Neural progenitor cell (in vitro differentiated cells): ENCODE measurements around the gene SPINT4. TPM values are rescaled to one million over a fixed set of nuclear protein-coding genes. Genes with fewer than 3 reads are reported as not detected.
"Not testable (repeated sequence)": the region's sequence is repeated elsewhere in the genome, so short reads cannot be mapped to it uniquely, and the experiment has no call there.

ENCODE experiments used
- DNase-seq: peaks from one replicate; pipeline ENCODE4 v3.0.0-alpha.2; 2016; ENCODE audit warnings: low spot score
- H2AFZ ChIP-seq: fragments of 200-600 bp; sonication (generic); replicated peaks from 2 replicates; pipeline ENCODE4 v1.6.1; 2016; ENCODE audit warnings: antibody characterized with exemption
- H3F3A ChIP-seq: fragments of 200-600 bp; sonication (generic); 2 replicates; pipeline ENCODE4 v1.6.1; 2016; ENCODE audit warnings: antibody characterized with exemption, low read depth
- H3K27ac ChIP-seq: fragments of 200-600 bp; sonication (generic); 2 replicates; pipeline ENCODE4 v1.5.1; 2016; ENCODE audit warnings: mild to moderate bottlenecking
- H3K27me3 ChIP-seq: fragments of 200-600 bp; sonication (generic); 2 replicates; pipeline ENCODE4 v1.6.1; 2016; ENCODE audit warnings: mild to moderate bottlenecking, moderate library complexity
- H3K36me3 ChIP-seq: fragments of 200-600 bp; sonication (generic); 2 replicates; pipeline ENCODE4 v1.5.1; 2016
- H3K4me1 ChIP-seq: fragments of 200-600 bp; sonication (generic); 2 replicates; pipeline ENCODE4 v1.6.1; 2016; ENCODE audit warnings: mixed run types
- H3K4me2 ChIP-seq: fragments of 200-600 bp; sonication (generic); 2 replicates; pipeline ENCODE4 v1.6.1; 2016
- H3K4me3 ChIP-seq: fragments of 200-600 bp; sonication (generic); 2 replicates; pipeline ENCODE4 v1.5.1; 2016
- H3K79me2 ChIP-seq: fragments of 200-600 bp; sonication (generic); 2 replicates; pipeline ENCODE4 v1.6.1; 2016; ENCODE audit warnings: low read depth
- H3K9ac ChIP-seq: fragments of 200-600 bp; sonication (generic); 2 replicates; pipeline ENCODE4 v1.6.1; 2016
- H3K9me3 ChIP-seq: fragments of 200-600 bp; sonication (generic); 2 replicates; pipeline ENCODE4 v1.5.1; 2016; ENCODE audit warnings: low read depth
- H4K20me1 ChIP-seq: fragments of 200-600 bp; sonication (generic); 2 replicates; pipeline ENCODE4 v1.6.1; 2016; ENCODE audit warnings: low read depth
- H3K27ac Mint-ChIP-seq: 3 replicates; pipeline ENCODE4 v1.8.0; 2021; ENCODE audit warnings: mixed read lengths
- H3K27me3 Mint-ChIP-seq: 2 replicates; pipeline ENCODE4 v1.8.0; 2022; ENCODE audit warnings: low read depth, mild to moderate bottlenecking, inconsistent platforms, moderate library complexity, mixed read lengths; ENCODE audit not compliant: insufficient read depth
- H3K36me3 Mint-ChIP-seq: 3 replicates; pipeline ENCODE4 v1.8.0; 2021; ENCODE audit warnings: mixed read lengths
- H3K4me1 Mint-ChIP-seq: 3 replicates; pipeline ENCODE4 v1.8.0; 2021; ENCODE audit warnings: mixed read lengths
- H3K4me3 Mint-ChIP-seq: 3 replicates; pipeline ENCODE4 v1.8.0; 2021; ENCODE audit warnings: mild to moderate bottlenecking, moderate library complexity, mixed read lengths
- H3K9me3 Mint-ChIP-seq: 3 replicates; pipeline ENCODE4 v1.8.0; 2020; ENCODE audit warnings: mixed read lengths
- CTCF ChIP-seq: fragments of 200-600 bp; sonication (generic); IDR thresholded peaks from 2 replicates; pipeline ENCODE4 v1.5.1; 2017; ENCODE audit warnings: antibody characterized with exemption, mild to moderate bottlenecking
- EZH2 ChIP-seq: fragments of 200-600 bp; sonication (generic); IDR thresholded peaks from 2 replicates; pipeline ENCODE4 v1.6.1; 2017; ENCODE audit warnings: antibody characterized with exemption, mild to moderate bottlenecking, moderate library complexity
- EZH2phosphoT487 ChIP-seq: fragments of 200-600 bp; sonication (generic); IDR thresholded peaks from 2 replicates; pipeline ENCODE4 v1.6.1; 2017; ENCODE audit warnings: antibody characterized with exemption
- total RNA-seq: library from RNA; depleted of rRNA; stranded (reverse); fragments of >200 nt; gene quantifications from 2 replicates; pipeline ENCODE4 v1.2.3, GENCODE V29; 2015; ENCODE audit warnings: low replicate concordance

Gene SPINT4
- total RNA-seq, 1 donor from 2014 or later = not detected

DNA sequence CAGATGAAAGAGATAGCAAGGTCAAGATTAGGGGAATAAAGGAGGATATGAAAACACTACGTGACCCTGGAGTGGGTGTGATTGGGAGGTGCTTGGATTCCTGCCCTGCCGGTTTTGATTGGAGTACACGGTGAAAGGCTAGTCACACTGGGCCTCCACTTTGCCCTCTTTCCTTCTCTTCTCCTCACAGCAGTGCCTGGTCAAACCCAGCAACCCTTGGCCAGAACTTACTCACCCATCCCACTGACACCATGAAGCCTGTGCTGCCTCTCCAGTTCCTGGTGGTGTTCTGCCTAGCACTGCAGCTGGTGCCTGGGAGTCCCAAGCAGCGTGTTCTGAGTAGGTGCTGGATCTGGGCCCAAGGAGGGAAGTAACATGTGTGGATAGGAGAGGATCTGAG lies 20.3 kb upstream of the SPINT4 start, which contains the start of gene WFDC13:
Gene WFDC13, plus strand, starts transcription at position 166 of the 400 bp plus-strand sequence. Its CDS starts 86 bp downstream, at position 252.
- H2AFZ ChIP-seq = no peak within 1 kb of the TSS
- H3K4me2 ChIP-seq = no peak within 1 kb of the TSS
- no peak within 1 kb of the TSS for H3K4me3 ChIP-seq
- H3K4me1 ChIP-seq = peaks cover 8% of the 10 kb centered on the region
- no peaks in the 10 kb centered on the region for H3K79me2 ChIP-seq
- H4K20me1 ChIP-seq = no peaks in the 10 kb centered on the region
- H3K36me3 Mint-ChIP-seq = no peaks in the 10 kb centered on the region
- no peak within 1 kb of the TSS for H3K27ac ChIP-seq
- DNase-seq = no peak
- H3K27ac Mint-ChIP-seq = no peak within 1 kb of the TSS
- H3K9me3 Mint-ChIP-seq = peaks cover 3% of the 10 kb centered on the region
- H3K27me3 ChIP-seq = no peaks in the 10 kb centered on the region
- no peak within 1 kb of the TSS for H3K9ac ChIP-seq
- no peak within 1 kb of the TSS for H3K4me3 Mint-ChIP-seq
- H3K27me3 Mint-ChIP-seq = peaks cover 3% of the 10 kb centered on the region
- TF ChIP-seq CTCF = no peak
- no peak for TF ChIP-seq EZH2
- no peak for TF ChIP-seq EZH2phosphoT487
- H3K4me1 Mint-ChIP-seq = peaks cover 9% of the 10 kb centered on the region
- H3K36me3 ChIP-seq = no peaks in the 10 kb centered on the region
- no peaks in the 10 kb centered on the region for H3F3A ChIP-seq
- no peaks in the 10 kb centered on the region for H3K9me3 ChIP-seq

- Histone ChIP-seq H3K27ac (no peak within 1 kb of the TSS), H3K27me3 (no peaks in the 10 kb centered on the region), H3K4me3 (no peak within 1 kb of the TSS), H3F3A (no peaks in the 10 kb centered on the region), H3K4me2 (peak within 1 kb of the TSS; percentile 11), H3K9ac (no peak within 1 kb of the TSS), H3K79me2 (no peaks in the 10 kb centered on the region), H4K20me1 (no peaks in the 10 kb centered on the region), H3K36me3 (no peaks in the 10 kb centered on the region), H2AFZ (no peak within 1 kb of the TSS), H3K9me3 (no peaks in the 10 kb centered on the region), H3K4me1 (peaks cover 8% of the 10 kb centered on the region)
- TF ChIP-seq EZH2phosphoT487 = no peak
- no peak for TF ChIP-seq CTCF
- no peak for TF ChIP-seq EZH2
- H3K27me3 Mint-ChIP-seq = peaks cover 3% of the 10 kb centered on the region
- peaks cover 9% of the 10 kb centered on the region for H3K4me1 Mint-ChIP-seq
- H3K4me3 Mint-ChIP-seq = peak within 1 kb of the TSS; percentile 59
- H3K36me3 Mint-ChIP-seq = no peaks in the 10 kb centered on the region
- H3K9me3 Mint-ChIP-seq = peaks cover 3% of the 10 kb centered on the region
- H3K27ac Mint-ChIP-seq = no peak within 1 kb of the TSS
- DNase-seq = no peak
Measured at GRCh38 chr20:45704969-45705637, 17.0 kb upstream of the SPINT4 start, which contains the start of gene WFDC10B. Gene WFDC10B (minus strand): TSS chr20:45705019. CDS start chr20:45685992, 19,027 bp downstream.

DNA sequence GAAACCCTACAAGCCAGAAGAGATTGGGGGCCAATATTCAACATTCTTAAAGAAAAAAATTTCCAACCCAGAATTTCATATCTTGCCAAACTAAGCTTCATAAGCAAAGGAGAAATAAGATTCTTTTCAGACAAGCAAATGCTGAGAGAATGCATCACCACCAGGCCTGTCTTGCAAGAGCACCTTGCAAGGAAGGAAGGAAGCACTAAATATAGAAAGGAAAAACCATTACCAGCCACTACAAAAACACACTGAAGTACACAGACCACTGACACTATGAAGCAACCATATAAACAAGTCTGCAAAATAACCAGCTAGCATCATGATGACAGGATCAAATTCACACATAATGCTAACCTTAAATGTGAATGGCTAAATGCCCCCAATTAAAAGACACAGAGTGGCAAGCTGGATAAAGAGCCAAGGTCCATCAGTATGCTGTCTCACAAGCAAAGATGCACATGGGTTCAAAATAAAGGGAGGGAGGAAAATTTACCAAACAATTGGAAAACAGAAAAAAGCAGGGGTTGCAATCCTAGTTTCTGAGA lies 5.9 kb upstream of the SPINT4 start:
- H3K27ac ChIP-seq, H3K27me3 ChIP-seq, H3K4me2 ChIP-seq, H4K20me1 ChIP-seq, H2AFZ ChIP-seq, H3K36me3 ChIP-seq, H3K79me2 ChIP-seq, H3K27ac Mint-ChIP-seq, H3K4me1 ChIP-seq, H3K4me3 ChIP-seq, H3K9me3 Mint-ChIP-seq, H3K36me3 Mint-ChIP-seq, H3K4me1 Mint-ChIP-seq, H3F3A ChIP-seq, H3K4me3 Mint-ChIP-seq, H3K9me3 ChIP-seq, DNase-seq, H3K9ac ChIP-seq: not testable (repeated sequence)
- H3K27me3 Mint-ChIP-seq = peaks cover 11% of the 10 kb centered on the region

DNA sequence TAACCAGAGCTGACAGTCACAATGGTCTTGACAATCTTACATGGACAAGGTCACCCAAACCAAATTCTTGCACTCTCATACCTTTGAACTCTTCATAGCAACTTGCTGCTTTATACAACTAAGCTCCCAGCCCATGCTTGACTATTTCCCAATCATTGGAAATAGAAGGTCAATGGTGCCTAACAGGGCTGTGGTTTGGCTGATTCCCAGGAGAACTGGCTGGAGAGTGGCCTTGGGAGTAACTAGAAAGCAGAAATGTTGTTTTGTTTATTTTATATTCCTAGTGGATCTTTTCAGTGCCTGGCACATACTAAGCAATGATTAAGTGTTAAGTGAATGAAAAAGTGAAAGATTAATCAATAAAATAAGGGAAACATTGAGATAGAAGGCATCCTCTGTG lies 3.0 kb downstream of the SPINT4 start:
- Histone ChIP-seq H3K79me2 (no peaks in the 10 kb centered on the region), H3K4me2 (no peak overlapping the region), H3K9me3 (no peaks in the 10 kb centered on the region), H2AFZ (no peak overlapping the region), H3K4me1 (no peaks in the 10 kb centered on the region), H3K4me3 (no peak overlapping the region), H3F3A (no peaks in the 10 kb centered on the region), H3K9ac (no peak overlapping the region), H3K36me3 (no peaks in the 10 kb centered on the region), H3K27ac (no peak overlapping the region), H4K20me1 (no peaks in the 10 kb centered on the region), H3K27me3 (no peaks in the 10 kb centered on the region)
- Mint-ChIP-seq H3K36me3 (no peaks in the 10 kb centered on the region), H3K4me1 (peaks cover 3% of the 10 kb centered on the region), H3K4me3 (no peak overlapping the region), H3K9me3 (peaks cover 3% of the 10 kb centered on the region), H3K27me3 (no peaks in the 10 kb centered on the region), H3K27ac (no peak overlapping the region)
- no peak for DNase-seq
- TF ChIP-seq CTCF (no peak), EZH2phosphoT487 (no peak), EZH2 (no peak)
